ENCODE measurements around the gene LEUTX.

Gene LEUTX

DNA sequence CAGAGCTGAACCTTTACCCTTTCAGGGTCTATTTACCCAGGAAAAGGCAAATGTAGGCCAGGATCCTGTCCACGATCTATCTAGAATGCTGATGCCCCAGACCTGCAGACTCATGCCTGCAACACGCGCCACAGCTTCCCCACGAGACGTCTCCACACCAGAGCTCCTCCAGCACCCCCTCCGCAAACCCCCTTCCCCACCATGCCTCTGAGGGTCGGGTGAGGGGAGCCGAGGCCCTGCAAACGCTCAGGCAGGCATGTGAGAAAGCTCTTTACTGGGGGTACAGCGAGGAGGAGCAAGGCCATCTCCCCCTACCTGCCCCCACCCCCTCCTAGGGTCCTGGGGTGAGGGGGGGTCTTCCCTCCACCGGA, 46.4 kb downstream of the LEUTX start:
- no peak for DNase-seq

DNA sequence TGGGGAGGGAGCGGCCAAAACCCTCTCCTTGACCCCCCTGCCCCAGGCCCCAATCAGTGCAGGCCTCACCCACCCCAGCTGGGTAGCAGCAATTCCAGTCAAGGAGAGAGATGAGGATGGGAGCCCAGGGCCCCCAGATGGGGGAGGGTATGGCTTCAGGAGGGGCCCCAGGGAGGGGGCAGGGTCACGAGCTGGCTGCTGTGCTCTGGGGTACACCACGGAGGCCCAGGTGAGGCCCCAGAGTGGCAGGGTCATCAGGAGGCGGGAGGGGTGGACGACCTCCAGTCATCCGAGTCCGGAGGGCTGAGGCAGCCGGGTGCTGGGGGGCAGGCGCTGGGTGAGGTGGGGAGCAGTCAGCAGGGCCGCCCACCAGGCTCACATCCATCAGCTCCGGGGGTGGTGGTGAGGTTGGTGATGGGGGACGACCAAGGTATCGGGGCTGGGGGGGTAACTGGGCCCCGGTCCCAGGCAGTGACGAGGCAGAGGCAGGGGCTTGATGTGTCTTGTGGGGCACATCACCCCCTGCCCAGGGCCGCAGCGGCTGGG, 47.0 kb downstream of the LEUTX start:
- no peak for DNase-seq

DNA sequence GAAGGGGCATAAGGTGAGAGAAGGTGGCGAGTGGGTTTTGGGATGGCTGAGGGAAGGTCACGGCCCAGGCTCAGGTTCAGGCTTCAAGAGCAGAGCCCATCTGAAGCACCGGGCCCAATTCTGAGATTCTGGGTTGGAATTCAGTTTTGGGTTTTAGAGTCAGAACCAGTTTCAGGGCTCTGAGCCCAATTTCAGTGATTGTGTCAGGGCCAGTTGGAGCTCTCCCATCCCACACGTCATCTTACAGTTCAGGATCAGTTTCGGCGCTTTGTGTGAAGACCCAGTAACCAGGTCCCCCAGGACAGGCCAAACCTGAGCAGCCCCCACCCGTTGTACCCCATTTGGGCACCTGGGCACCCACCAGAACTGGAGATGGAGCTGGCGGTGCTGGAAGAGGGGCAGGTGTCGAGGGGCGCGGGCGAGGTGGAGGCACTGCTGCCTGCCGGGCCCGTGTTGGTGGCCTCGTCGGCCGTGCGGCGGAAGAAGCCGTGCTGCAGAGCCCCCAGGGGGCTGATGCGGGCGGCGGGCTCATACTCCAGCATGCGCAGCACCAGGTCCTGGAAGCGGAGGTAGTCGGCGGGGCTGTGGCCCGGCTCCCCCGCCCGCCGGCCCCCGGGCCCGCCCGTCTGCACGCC, 47.8 kb downstream of the LEUTX start:
- no peak for DNase-seq

DNA sequence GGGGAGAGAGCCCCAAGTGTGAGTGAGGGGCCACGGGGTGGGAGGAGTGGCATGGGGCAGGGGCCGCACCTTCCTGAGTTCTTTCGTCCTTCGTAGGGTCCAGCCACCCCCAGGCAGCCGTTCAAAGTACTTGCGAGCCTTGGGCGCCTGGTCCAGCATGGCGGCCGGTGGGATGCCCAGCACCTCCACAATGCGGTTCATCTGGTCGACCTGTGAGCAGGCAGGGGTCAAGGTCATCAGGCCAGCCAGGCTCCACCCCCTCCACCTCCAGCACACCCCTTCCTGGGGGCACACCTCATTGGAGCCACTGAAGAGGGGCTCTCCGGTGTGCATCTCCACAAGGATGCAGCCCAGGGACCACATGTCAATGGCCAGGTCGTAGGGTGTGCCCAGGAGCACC, 48.6 kb downstream of the LEUTX start:
- no peak for DNase-seq

DNA sequence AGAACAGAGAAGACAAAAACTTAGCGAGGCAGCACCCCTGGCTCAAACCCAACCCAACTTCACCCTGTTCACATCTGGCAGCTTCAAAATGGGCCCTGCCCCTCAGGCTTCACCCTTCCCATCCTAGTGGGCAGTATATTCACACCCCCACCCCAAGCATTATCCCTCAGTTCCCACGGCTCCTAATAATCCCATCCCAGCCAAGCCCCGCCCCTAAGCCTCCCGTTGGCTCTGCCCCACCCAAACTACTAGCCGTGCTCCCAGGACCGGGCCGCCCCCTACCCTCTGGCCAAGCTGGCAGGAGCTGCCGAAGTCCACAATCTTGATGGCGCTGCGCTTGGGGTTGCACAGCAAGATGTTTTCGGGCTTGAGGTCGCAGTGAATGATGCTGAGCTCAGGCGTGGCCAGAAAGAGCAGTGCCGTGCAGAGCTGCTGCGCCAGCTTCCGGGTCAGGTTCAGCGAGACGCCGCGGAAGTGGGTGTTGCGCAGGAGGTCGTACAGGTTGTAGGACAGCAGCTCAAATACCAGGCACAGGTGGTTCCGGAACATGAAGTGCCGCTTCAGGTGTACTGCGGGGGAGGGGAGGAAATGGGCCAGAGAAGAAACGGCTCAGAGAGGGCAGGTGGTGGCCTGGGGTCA, 49.5 kb downstream of the LEUTX start:
- no peak for DNase-seq

DNA sequence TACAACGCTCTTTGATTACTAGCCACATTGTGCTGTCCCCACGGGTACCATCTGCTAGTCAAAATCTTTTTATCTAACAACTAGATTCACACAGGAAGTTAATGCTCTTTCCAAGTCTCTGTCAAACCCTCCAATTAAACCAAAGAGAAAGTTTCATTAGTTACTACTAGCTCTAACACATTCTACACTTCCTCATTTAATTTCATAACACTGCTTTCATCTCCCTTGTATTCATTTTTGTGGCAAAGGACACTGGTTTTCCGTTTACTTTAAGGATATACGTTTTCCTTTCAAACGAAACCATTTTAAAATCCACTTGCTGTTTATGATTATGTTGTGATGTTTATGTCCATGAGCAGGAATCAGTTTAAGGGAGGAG, 50.0 kb downstream of the LEUTX start:
- DNase-seq, result no peak

DNA sequence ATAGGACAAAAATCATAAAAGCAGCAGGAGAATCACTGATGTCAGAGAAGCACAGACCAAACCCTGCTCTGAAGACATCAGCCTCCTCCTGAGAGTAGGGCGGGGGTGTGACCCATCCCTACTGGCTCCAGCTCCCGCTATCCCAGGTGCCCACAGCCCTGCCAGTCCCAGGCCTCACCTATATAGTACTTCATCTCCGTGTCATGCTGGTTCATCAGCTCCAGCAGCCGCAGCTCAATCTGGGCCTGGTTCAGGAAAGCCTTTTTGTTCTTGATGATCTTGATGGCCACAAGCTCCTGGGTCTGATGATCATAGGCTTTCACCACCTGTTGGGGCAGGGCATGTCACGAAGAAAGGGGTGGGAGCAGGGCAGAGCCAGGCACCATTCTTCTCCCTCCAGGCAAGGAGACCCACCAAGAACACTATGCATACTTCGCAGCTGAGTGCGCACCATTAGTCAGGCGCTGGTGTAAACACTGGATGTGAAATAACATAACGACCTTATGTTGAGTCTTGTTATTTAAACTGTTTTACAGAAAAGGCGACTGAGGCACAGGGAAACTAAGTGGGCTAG, 51.1 kb downstream of the LEUTX start:
- no peak for DNase-seq

DNA sequence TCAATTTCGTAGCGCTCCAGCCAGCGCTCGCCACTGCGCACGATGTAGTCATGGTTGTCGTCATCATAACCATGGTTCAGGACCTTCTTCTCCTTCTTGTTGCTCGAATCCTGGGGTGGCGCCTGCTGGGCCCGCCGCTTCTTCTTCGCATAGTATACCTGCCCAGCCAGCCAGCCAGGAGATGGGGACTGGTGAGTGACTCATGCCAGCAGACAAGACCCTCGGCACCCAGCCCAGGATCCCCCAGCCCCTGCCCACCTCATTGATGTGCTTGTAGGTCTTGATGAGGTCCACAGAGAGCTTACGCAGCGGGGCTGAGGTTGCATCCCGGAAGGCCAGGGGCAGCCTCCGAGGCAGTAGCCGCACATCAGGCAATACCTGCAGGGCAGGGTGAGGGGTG, 51.8 kb downstream of the LEUTX start:
- DNase-seq, result no peak

DNA sequence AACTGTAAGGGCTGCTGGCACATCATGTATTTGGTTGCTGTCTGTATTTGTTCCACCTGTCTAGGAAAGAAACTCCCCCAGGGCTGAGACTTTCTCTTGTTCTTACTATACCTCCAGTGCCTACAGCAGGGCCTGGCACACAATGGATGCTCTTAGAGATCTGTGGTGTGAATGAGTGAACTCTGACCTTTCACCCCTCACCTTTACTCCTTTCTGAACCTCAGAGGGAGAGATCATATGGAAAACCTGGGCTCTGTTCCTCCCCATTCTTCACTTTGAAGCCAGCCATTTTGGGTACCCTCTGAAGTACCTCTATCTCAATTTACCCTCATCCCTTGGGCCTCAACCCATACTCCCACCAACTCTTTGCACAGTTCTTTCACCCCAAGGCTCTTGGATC, 52.2 kb downstream of the LEUTX start:
- DNase-seq, result no peak

DNA sequence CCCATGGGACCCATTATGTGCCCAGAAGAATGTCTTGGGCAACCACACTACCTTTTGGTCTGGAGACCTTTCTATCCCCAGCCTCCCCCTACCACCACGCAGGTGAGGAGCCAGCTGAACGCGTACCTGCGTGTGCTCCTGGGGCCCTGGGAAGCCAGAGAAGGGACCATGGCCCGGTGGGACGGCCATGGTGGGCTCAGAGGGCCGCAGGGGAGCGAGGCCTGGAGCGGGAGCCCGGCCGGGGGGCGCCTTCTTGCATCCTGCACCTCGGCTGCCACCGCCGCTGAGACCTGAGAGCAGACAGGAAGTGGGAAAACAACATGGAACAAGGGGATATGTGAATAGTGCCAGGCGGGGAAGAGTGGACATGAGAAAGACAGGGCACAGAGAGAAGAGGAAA, 53.0 kb downstream of the LEUTX start:
- no peak for DNase-seq

DNA sequence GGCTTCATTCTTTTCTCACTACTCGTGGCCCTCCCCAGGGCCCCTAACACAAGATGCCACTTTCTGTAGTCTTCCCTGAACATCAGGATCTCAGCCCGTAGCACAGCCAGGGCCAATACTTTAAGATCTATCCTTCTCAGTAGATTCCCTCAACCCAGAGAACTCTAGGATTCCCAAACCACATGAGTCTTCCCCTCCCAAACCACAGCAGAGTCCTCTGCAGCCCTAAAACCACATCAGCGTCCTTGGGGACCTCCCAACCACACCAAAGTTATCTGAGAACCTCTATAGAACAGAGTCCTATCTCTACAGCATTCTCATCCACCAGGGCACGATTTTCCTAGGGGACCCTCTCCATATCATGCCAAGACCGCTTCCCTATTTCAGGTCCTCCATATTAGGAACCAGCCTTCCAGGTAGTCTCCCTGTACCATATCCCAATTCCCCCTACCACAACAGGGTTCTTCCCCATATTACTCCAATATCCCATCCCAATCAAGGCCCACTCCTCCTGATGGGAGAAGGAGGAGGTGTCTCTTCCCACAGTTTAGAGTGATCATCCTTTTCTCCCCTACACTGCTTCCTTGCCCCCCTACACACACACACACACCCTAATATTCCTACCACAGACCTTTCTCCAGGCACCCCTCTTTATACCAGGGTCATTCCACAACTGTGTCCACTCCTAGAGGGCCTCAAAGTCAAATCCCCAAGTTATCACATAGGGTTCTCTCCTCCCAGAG, 53.9 kb downstream of the LEUTX start:
- no peak for DNase-seq

DNA sequence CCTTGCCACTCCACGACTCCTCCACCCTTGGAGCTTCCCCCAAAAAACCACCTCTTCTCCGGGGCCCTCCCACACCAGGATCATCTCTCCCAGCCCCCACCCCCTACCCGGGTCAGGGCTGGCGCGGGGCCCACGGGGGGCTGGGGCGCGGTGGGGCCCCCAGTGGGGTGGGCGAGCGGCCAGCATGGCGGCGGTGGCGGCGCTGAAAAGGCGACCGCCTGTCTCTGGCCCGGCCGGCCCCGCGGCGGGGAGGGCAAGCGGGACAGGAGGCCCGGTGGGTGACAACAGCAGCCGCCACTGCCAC, 54.5 kb downstream of the LEUTX start:
- no peak for DNase-seq

DNA sequence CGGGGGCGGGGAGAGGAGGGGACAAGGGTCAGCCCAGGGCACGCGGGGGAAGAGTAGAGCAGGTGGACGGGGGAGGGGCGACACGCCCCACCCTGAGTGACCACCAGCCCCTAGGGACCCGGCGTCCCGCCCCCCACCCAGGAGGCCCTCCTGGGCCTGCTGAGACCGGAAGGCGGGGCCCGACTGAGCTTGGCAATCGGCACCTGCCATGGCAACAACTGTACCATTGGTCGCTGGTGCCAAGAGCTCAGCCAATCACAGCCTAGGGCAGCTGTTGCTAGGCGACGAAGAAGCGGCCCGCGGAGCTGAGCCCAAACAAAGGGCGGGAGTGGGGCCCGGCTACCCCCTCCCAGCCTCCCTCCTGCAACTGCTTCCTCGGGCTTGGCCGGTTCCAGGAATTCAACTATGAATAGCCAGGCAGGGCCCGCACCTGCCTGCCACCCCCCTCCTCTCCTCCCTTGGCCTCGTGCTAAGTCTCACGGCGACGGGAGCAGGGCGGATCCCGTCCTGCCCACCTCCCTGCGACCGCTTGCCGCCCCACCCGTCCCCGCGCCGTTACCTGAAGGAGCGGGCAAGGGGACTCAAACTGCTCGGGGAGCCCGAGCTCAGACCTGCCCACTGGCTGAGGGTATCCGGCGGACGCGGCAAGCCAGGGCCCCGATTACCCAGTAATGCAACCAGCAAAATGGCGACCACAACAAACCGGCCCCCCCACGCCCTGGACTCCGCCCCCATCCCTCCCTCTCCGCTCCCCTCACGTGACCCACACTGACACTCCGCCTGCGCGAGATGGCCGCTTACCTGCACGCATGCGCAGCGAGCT, 55.0 kb downstream of the LEUTX start, which contains the start of gene DYRK1B:
DYRK1B (minus strand) TSS at position 699 of the 823 bp plus-strand sequence. CDS start 2,295 bp downstream, outside the sequence.
- DNase-seq, result peak; percentile 93

DNA sequence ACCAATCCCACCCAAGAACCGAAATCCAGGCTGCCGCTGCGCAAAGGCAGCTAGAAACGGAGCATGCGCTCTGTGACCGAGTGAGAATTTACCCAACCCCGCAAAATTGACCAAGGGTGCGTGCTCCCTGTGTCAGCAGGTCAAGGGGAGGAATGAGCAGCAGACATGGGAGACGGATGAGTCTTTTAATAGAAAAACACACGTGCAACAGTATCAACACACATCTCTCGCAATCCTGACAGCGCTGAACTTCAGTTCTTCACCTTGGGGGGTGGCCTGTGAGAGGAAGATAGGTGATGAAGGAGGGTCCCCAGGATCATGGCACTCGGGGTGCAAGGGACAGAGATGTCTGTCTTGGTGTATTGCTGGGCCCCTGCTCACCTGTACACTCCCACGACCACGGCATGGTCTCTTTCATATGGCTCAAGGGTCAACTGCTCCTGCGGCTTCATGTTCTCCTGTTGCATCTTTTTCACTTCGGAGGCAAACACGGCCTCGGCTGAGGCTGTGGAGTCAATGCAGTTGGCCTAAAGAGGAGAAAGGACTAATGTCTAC, 55.7 kb downstream of the LEUTX start:
- DNase-seq, result no peak
